GM04503 (cell line): ENCODE data around the gene DUS2.
"Not testable (repeated sequence)": the region's sequence is repeated elsewhere in the genome, so short reads cannot be mapped to it uniquely, and the experiment has no call there.

Source experiments
- DNase-seq: peaks from one replicate; pipeline ENCODE4 v3.0.0-alpha.2; 2012; ENCODE audit warnings: low read depth

The DUS2 gene

DNA sequence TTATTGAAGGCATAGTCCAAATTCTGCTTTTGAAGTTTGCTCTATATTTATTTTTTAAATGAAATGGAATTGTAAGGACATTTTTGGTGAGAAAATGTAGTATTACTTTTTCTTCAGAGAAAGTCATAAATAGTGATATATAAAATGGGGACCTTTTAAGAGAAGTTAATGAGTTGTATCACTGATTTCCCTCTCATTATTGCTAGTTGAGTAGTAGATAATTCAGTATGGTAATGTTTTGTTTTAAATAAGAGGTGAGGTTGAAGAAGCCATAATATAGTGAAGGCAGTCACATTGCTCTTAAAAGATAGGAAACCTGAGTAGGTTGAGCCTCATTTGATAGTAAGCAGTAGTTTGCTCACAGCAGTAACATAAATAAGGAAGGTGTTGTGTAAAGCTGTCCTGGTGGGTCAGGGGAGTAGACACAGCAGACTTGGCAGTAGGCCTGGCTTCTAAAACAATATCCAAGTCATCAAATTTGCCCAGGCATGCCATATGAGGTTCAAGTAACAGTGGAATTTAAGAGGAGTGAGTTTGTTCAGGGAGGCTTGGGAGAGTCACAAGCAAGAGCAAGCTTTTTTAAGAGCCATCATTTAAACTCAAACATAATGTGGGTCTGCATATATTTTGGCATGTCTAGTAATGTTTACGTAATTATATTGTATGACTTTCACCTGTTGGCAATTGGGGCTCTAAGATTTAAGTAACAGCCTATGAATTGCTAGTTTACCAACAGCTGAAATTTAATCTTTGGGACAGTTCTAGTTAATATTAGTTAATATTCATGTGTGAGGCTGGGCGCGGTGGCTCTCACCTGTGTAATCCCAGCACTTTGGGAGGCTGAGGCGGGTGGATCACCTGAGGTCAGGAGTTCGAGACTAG, 68.5 kb downstream of the DUS2 start:
- DNase-seq: no peak

DNA sequence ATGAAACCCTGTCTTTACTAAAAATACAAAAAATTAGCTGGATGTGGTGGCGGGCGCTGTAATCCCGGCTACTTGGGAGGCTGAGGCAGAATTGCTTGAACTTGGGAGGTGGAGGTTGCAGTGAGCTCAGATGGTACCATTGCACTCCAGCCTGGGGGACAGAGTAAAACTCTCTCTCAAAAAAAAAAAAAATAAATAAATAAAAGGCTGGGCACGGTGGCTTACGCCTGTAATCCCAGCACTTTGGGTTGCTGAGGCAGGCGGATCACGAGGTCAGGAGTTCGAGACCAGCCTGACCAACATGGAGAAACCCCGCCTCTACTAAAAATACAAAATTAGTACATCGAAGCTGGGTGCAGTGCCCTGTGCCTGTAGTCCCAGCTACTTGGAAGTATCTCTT, 69.2 kb downstream of the DUS2 start:
- DNase-seq: not testable (repeated sequence)

DNA sequence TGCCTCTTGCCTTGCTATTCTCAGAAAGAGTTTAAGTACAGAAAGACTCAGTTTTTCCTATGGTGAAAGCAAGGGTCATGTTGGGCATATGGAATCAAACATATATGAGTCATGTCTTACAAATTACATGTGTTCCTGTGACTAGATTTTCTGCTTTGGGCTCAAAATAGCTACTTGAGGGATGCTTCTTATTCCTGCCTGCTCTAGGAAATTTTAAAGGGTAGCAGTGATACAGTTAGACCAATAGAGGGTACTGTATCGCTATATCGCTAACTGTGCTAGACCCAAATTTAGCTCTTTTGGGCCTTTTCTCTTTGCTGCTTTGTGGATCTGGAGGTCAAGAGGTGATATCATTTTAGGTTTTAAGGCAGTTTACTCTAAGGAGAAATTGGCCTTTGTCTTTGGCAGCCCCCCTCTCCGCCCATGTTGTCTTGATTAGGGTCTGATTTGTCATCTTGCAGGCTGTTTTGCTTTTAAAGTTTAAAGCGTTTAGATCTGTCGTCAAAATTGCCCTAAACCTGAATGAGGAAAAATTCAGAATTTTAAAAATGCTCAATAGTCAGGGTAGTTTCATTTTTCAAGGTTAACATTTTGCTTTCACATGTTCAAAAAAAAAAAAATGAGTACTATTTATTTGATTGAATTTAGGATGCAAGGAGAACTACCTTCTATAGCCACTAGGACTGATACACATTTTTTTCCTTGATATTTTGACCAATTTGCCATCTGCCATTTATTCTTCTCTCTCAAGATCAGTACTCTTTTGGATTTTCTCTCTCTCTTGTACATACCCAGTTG, 70.9 kb downstream of the DUS2 start:
- no peak for DNase-seq

DNA sequence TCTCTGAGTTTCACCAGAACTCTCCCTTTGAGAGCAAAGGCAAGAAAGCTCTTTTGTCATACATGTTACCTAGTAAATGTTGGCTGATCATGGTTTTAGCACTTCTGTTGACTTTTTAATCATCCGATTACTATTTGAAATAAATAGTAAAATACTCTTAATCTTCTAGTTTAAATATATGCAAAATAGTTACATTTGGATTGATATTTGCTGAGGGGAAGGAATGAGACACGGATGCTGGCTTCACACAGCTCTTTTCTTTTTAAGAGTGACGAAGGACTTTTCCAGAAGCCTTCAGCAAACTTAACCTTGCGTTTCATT, 71.5 kb downstream of the DUS2 start:
- no peak for DNase-seq

DNA sequence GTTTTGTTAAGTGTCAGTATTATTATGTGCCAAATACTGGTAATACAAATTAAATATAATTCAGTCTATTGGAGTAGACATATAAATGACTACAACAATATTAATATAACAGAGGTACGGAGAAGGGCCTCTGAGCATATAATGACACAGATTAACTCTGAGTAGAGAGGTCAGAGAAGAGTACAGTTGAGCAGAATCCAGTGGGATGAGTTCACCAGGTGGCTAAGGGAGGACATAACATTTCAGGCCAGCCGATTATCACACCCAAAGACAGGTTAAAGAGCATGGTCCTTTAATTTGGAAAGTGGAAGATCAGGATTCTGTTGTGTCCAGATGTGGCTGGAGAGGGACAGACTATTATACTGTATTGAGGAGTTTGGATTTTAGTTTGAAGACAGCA, 73.4 kb downstream of the DUS2 start:
- DNase-seq: no peak

DNA sequence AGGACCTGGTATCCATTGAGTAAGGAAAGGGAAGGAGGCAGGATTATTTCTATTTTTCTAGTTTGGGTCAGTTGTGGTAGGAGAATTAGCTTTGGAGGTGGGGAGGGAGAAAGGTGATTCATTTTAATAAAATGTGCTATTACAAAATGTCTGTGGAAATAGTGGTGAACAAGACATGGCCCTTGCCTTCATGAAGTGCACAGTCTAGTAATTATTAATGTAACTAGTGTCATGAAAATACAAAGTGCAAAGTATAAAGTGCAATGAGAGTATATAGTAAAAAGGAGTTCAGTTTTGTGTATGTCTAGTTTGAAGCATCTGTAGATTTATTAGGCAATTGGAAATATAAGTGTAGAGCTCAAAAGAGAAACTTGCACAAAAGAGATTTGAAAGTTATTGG, 74.0 kb downstream of the DUS2 start:
- no peak for DNase-seq

DNA sequence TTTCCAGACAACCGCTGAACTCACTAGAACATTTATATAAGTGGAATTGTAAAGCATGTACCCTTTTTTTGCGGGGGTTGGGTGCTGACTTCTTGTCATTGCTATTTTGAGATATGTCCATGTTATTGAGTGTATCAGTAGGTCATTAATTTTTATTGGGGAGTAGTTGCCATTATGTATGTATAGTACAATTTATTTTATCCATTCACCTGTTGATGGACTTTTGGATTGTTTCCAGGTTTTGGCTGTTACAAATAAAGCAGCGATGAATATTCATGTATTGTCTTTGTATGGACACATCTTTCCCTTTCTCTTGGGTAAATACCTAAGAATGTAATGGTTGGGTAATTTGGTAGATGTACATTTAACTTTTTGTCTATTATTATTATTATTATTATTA, 74.8 kb downstream of the DUS2 start:
- DNase-seq: no peak

DNA sequence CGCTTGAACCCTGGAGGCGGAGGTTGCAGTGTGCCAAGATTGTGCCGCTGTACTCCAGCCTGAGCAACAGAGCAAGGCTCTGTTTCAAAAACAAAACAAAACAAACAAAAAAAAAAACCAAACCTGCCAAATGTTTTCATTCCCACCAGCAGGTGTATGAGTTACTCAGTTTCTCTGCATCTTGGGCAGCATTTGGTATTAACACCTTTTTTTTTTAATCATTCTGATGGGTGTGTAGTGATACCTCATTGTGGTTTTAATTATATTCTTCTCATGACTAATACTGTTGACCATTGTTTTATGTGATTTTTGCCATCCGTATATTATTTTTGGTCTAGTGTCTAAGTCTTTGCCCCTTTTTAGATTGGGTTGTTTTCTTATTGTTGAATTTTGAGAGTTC, 77.4 kb downstream of the DUS2 start:
- no peak for DNase-seq

DNA sequence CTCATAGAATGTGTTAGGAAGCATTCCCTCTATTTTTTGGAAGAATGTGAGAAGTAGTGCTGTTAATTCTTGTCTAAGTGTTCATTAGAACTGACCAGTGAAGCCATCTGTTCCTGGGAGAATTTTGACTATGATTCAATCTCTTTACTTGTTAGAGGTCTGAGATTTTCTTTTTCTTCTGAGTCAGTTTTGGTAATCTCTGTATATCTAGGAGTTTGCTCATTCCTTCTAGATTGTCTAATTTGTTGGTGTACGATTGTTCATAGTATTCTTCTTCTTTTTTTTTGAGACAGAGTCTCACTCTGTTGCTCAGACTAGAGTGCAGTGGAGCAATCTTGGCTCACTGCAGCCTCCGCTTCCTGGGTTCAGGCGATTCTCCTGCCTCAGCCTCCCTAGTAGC, 82.5 kb downstream of the DUS2 start:
- no peak for DNase-seq

DNA sequence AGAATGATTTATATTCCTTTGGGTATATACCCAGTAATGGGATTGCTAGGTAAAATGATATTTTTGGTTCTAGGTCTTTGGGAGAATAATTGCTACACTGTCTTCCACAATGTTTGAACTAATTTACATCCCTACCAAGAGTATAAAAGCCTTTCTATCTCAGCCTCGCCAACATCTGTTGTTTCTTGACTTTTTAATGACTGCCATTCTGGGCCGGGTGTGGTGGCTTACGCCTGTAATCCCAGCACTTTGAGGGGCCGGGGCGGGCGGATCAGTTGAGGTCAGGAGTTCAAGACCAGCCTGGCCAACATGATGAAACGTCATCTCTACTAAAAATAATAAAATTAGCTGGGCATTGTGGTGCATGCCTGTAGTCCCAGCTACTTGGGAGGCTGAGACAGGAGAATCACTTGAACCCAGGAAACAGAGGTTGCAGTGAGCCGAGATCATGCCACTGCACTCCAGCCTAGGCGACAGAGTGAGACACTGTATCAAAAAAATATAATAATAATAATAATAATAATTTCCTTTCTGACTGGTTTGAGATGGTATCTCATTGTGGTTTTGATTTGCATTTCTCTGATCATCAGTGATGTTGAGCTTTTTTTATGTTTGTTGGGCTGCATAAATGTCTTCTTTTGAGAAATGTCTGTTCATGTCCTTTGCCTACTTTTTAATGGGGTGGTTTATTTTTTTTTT, 84.3 kb downstream of the DUS2 start:
- not testable (repeated sequence) for DNase-seq

DNA sequence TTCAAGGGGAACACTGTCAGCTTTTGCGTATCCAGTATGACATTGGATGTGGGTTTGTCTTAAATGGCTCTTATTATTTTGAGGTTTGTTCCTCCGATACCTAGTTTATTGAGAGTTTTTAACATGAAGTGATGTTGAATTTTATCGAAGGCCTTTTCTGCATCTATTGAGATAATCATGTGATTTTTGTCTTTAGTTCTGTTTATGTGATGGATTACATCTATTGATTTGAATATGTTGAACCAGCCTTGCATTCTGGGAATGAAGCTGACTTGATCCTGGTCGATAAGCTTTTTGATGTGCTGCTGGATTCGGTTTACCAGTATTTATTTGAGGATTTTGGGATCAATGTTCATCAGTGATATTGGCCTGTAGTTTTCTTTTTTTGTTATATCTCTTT, 86.1 kb downstream of the DUS2 start:
- DNase-seq: not testable (repeated sequence)

DNA sequence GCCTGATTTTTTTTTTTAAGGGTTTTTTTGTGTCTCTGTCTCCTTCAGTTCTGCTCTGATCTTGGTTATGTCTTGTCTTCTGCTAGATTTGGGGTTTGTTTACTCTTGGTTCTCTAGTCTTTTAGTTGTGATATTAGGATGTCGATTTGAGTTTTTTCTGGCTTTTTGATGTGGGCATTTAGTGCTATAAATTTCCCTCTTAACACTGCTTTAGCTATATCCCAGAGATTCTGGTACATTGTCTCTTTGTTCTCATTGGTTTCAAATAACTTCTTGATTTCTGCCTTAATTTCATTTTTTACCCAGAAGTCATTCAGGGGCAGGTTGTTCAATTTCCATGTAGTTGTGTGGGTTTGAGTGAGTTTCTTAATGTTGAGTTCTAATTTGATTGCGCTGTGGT, 87.5 kb downstream of the DUS2 start:
- not testable (repeated sequence) for DNase-seq

DNA sequence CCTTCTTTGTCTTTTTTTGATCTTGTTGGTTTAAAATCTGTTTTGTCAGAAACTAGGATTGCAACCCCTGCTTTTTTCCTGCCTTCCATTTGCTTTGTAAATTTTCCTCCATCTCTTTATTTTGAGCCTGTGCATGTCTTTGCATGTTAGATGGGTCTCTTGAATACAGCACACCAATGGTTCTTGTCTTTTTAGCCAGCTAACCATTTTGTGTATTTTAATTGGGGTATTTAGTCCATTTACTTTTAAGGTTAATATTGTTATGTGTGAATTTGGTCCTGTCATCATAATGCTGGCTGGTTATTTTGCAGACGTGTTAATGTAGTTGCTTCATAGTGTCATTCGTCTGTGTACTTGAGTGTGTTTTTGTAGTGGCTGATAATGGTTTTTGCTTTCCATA, 88.3 kb downstream of the DUS2 start:
- DNase-seq: no peak

DNA sequence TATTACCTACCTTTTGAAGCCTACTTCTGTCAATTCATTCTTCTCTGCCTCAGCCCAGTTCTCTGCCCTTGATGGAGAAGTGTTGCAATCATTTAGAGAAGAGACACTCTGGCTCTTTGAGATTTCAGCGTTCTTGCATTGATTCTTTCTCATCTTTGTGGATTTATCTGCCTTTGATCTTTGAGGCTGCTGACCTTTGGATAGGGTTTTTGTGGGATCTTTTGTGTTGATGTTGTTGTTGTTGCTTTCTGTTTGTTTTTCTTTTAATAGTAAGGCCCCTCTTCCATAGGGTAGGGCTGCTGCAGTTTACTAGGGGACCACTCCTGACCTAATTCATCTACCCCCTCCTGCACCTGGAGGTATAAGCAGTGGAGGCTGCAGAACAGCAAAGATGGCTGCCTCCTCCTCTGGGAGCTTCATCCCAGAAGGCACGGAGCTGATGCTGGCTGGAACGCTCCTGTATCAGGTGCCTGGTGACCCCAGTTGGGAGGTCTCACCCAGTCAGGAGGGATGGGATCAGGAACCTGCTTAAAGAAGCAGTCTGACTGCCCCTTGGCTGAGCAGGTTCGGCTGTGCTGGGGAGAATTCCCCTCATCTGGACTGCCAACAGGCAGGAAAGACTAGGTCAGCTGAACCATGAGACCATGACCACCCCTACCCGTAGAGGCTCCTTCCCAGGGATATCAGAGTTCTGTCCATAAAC, 90.1 kb downstream of the DUS2 start:
- no peak for DNase-seq

DNA sequence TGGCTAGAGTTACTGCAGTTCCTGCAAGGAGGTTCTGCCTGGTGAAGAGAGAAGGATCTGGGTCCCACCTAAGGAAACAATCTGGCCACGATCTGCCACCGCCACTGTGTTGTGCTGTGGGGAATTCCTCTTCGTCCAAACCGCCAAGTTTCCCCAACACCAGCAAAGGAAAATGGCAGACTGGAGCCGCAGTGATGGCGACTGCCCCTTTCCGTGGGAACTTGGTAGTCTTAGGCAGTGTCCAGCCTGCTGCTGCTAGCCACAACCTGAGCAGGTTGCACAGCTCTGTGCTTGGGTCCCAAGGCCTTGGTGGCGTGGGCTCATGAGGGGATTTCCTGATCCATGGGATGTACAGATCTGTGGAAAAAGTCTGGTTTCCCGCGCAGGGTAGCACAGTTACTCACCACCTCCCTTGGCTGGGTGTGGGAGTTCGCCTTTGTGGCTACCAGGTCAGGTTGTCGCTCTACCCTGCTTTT, 90.7 kb downstream of the DUS2 start:
- no peak for DNase-seq

DNA sequence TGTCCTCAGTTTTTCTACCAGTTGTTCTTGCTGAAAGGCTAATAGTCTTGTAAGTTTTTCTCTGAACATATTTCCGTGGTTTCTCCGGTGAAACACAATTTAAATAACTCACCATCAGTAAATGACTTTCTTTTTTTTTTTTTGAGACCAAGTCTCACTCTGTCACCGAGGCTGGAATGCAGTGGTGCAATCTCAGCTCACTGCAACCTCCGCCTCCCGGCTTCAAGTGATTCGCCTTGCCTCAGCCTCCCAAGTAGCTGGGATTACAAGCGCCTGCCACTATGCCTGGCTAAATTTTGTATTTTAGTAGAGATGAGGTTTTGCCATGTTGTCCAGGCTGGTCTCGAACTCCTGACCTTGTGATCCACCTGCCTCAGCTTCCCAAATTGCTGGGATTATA, 91.9 kb downstream of the DUS2 start:
- not testable (repeated sequence) for DNase-seq

DNA sequence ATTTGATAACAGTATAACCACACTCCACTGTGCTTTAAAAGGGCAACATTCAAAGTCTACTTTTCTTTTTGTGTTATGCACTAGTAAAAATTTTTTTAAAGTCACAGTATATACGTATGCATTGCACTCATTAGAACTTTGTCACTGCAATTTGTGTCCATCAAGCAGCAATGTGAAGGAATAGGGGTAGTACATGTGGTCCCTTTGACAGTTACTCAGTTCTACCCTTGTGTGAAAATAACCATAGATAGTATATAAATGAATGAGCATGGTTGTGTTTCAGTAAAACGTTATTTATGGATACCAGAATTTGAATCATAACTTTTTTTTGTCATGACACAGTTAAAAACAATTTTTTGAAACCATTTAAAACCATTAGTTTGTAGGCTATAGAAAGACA, 92.8 kb downstream of the DUS2 start:
- no peak for DNase-seq

DNA sequence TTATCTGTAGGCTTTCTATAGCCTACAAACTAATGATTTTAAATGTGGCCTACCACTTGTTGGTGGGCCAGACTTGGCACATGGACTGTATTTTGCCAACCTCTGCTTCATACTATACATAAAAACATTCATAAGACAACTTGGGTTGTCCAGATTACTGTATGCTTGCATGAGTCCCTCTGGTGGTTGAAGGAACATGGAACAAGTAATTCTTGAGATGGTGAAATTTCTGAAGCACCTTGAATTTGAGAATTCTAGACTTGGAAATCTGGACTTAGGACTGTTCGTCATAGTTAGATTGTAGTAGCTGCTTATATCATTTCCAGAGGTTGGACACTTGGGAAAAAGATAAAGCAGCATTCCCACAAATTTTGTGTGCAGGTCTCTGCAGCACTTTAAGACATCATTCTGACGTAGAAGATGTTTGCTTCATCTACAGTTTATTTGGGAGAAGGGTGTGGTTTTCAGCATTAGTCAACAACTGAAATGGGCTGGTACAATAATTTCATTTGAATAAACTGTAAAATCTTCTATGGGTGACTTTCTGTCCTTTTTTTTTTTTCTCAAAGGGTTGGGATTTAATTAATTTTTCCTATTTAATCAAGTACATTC, 93.3 kb downstream of the DUS2 start:
- no peak for DNase-seq

DNA sequence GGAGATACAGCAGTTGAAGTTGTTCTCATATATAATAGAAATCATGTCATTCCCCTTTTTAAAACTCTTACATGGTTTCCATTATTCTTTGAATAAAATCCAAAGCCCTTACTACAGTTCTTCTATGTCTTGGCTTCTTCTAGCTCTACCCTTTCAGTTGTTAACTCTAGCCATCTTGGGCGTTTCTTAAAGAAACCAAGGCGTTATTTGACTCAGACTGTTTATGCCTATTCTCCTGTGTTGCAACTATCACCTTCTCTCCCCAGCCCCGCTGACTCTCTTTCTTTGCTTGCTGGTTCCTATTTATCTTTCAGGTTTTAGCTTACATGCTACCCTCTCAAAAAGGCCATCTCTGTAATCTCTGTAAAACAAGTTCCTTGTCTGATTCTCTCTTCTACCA, 94.8 kb downstream of the DUS2 start:
- no peak for DNase-seq

DNA sequence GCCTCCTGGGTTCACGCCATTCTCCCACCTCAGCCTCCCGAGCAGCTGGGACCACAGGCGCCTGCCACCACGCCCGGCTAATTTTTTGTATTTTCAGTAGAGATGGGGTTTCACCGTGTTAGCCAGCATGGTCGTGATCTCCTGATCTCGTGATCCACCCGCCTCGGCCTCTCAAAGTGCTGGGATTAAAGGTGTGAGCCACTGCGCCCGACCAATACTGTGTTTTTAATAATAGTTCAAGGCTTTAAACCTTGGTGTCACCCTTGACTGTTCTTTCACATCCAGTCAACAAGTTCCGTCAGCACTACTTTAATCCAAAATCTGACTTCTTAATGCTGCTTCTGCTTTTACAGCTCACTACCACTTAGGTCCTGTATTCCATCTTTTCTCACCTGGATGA, 95.9 kb downstream of the DUS2 start:
- DNase-seq: not testable (repeated sequence)

DNA sequence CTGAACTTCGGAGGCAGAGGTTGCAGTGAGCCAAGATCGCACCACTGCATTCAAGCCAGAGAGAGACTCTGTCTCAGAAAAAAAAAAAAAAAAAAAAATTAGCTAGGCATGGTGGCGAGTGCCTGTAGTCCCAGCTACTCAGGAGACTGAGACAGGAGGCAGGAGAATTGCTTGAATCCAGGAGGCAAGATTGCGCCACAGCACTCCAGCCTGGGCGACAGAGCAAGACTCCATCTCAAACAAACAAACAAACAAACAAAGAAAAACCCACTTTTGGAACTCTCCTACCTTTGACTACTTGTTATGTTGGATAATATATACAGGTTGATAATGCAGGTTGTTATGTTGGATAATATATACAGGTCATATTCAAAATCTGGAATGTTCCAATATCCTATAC, 97.4 kb downstream of the DUS2 start:
- DNase-seq: not testable (repeated sequence)

DNA sequence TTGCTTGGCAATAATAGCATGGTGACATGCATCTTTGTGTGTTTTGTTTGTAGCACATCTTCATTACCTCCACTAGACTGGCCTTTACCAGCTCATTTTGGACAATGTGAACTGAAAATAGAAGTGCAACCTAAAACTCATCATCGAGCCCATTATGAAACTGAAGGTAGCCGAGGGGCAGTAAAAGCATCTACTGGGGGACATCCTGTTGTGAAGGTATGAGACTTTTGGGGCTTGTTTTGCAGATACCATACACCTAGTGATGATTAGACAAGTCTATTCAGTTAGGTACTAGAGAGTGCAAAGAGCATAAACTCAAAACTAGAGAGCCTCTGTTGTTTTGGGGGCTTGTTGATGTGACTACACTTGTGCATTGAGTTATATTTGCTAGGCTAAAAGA, 103.3 kb downstream of the DUS2 start:
- no peak for DNase-seq
